ENCODE results near the gene CAMSAP2. TPM values are rescaled to one million over a fixed set of nuclear protein-coding genes. Genes with fewer than 3 reads are reported as not detected.
A peak's percentile ranks its signal among the peaks of the same experiment; 100 is the strongest.

CAMSAP2 gene
- total RNA-seq, 1 donor: 2.7 TPM

DNA sequence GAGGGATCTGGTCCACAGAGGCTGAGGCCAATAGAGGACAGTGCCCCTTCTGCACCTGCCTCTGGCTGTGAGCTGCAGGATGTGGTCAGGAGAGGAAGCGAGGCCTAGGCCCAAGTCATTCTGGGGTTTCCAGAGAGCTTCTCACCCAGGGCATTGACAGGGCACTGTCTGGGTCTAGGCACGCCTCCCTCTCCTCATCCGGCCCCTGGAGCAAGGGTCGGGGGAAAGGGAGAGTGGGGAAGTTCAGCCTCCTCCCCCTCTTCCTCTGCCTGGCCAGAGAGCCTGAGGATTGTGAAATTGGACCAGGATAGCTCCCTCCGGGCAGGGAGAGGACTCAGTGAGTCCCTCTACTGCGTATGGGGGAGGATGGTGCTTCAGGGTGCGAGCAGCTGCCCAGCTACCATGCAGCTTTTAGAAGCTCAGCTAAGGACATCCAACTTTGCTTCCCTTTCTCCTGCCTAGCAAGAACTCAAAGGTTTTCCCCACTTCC, 149.7 kb downstream of the CAMSAP2 start:
- Histone ChIP-seq H3K9me3 (ENCODE audit: low read depth, low read length) (no peaks in the 10 kb centered on the region), H3K27me3 (ENCODE audit: insufficient read depth, low read length) (peaks cover 18% of the 10 kb centered on the region), H3K4me3 (ENCODE audit: low read length) (no peak overlapping the region), H3K4me1 (ENCODE audit: insufficient read depth, low read length) (peaks cover 59% of the 10 kb centered on the region)

DNA sequence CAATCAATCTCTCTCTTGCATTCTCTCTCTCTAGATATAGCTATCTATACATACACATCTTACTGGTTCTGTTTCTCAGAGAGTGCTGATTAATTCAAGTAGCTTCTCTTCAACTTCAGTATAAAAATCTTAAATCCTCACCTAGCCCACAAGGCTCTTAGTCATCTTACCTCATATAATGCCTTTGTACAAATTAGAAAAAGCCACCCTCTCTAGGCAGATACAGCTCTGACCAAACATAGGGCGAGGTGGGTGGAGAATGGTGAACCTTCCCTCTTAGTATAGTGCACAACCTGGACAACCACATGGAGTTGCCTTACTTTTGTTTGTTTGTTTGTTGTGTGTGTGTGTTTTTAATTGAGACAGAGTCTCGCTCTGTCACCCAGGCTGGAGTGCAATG, 150.9 kb downstream of the CAMSAP2 start:
- Histone ChIP-seq H3K9me3 (ENCODE audit: low read depth, low read length) (no peaks in the 10 kb centered on the region), H3K27me3 (ENCODE audit: insufficient read depth, low read length) (peaks cover 18% of the 10 kb centered on the region), H3K4me1 (ENCODE audit: insufficient read depth, low read length) (peaks cover 59% of the 10 kb centered on the region), H3K4me3 (ENCODE audit: low read length) (no peak overlapping the region)

DNA sequence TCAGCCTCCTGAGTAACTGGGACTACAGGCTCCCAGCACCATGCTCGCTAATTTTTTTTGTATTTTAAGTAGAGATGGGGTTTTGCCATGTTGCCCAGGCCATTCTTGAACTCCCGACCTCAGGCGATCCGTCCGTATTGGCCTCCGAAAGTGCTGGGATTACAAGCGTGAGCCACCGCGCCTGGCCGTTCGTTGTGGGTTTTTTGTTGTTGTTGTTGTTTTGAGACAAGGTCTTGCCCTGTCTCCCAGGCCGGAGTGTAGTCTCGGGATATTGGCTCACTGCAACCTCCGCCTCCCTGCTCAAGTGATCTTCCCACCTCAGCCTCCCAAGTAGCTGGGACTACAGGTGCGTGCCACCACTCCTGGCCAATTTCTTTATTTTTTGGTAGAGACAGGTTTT, 151.3 kb downstream of the CAMSAP2 start:
- no peak overlapping the region for H3K4me3 ChIP-seq (ENCODE audit: low read length)
- no peaks in the 10 kb centered on the region for H3K9me3 ChIP-seq (ENCODE audit: low read depth, low read length)
- peaks cover 18% of the 10 kb centered on the region for H3K27me3 ChIP-seq (ENCODE audit: insufficient read depth, low read length)
- peaks cover 59% of the 10 kb centered on the region for H3K4me1 ChIP-seq (ENCODE audit: insufficient read depth, low read length)

DNA sequence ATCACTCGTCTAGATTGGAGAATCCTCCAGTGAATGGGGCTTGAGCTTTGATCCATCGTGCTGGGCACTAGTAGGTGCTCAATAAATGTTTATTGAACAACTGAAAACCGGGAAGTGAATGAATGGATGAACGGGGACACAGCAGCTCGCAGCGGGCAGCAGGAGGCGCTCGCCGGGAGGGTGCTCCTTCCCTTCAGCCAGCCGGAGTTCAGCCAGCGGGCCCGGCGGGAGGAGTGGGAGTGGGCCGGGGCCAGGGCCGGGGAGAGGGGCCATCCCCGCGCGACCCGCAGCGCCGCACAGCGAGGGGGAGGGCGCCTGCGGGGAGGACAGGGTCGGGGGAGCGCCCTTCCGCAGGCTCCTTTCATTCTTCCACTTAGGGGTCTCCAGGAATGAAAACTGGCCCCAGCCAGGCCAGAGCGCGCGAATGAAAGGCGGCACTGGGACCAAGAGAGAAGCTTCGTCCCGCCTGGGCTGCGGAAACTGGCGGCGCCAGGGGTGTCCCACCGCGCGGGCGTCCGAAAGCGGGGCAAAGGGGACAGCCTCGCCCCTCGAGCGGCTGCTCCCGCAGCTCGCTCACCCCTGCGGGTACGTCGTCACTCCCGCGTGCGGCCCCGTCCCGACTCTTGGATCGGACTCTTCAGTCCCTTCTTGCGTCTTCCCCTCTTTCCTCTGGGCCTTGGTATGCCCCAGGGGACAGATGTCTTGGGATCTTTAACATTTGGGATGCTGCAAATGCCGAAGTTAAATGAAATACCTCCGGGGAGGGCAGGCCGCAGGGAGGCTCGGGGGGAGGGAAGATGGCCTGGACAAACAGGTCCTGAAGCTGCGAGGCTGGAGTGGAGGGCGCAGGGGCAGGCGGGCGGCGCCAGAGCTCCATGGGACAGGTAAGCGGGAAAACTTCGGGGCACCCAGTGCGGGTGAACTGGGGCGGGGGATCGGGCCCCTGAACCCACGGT, 152.4 kb downstream of the CAMSAP2 start:
- peaks cover 18% of the 10 kb centered on the region for H3K27me3 ChIP-seq (ENCODE audit: insufficient read depth, low read length)
- peak overlapping the region; percentile 35 for H3K4me3 ChIP-seq (ENCODE audit: low read length)
- H3K9me3 ChIP-seq (ENCODE audit: low read depth, low read length): no peaks in the 10 kb centered on the region
- H3K4me1 ChIP-seq (ENCODE audit: insufficient read depth, low read length): peaks cover 59% of the 10 kb centered on the region

DNA sequence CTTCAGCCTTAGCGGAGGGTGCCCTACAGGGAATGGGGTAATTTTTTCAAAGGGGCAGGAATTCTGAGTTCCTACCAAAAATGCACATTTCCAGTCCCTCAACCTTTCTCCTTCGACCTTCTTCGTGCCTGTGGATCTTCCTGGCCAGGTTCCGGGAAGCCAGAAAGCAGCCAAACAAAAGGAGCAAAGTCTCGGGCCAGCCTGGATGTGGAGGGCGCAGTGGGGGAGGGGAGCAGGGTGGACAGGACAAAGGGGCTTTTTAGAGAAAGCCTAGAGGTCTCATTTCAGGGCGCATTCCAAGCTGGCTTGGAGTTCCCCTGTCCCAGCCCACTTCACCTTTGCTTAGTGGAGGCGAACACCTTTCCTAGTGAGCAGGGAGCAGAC, 153.1 kb downstream of the CAMSAP2 start:
- Histone ChIP-seq H3K4me3 (ENCODE audit: low read length) (no peak overlapping the region), H3K4me1 (ENCODE audit: insufficient read depth, low read length) (peaks cover 58% of the 10 kb centered on the region), H3K9me3 (ENCODE audit: low read depth, low read length) (no peaks in the 10 kb centered on the region), H3K27me3 (ENCODE audit: insufficient read depth, low read length) (peaks cover 18% of the 10 kb centered on the region)

DNA sequence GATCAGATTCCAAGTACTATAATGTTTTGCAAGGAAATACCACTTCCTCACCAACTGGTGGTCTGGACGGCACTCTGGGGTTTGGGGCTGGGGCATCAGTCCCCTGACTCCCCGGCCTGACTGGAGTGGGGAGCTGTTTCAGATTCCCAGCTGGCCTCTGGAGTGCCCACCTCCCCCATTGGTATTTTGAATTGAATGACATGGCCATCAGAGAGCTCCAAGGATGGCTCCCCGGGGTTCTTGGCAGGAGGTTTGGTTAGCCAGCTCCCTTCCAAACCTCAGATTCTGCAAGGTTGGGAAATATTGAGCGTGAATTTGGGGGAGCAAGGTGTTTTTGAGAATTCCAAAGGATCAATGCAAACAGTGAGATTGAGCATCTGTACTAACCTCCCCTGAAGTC, 153.9 kb downstream of the CAMSAP2 start:
- H3K4me1 ChIP-seq (ENCODE audit: insufficient read depth, low read length): peaks cover 50% of the 10 kb centered on the region
- H3K9me3 ChIP-seq (ENCODE audit: low read depth, low read length): no peaks in the 10 kb centered on the region
- peaks cover 18% of the 10 kb centered on the region for H3K27me3 ChIP-seq (ENCODE audit: insufficient read depth, low read length)
- no peak overlapping the region for H3K4me3 ChIP-seq (ENCODE audit: low read length)

DNA sequence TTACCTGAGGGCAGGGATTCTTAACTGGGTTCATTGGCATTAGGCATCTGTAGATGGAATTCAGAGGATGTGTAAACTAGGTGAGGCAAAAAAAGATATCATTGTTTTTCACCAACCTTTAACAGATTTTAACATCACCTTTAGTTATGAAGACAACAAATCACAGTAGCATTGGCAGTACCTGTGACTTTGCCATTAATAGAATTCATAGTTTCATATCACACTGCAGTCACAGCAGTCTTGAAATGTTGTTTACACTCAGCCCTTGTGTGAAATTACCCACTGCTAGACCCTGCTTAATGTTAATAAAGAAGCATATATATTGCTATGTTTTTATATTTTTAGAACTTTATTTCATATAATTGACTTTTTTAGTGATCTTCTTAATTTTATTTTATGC, 154.3 kb downstream of the CAMSAP2 start:
- Histone ChIP-seq H3K4me3 (ENCODE audit: low read length) (no peak overlapping the region), H3K9me3 (ENCODE audit: low read depth, low read length) (no peaks in the 10 kb centered on the region), H3K27me3 (ENCODE audit: insufficient read depth, low read length) (peaks cover 18% of the 10 kb centered on the region), H3K4me1 (ENCODE audit: insufficient read depth, low read length) (peaks cover 46% of the 10 kb centered on the region)

DNA sequence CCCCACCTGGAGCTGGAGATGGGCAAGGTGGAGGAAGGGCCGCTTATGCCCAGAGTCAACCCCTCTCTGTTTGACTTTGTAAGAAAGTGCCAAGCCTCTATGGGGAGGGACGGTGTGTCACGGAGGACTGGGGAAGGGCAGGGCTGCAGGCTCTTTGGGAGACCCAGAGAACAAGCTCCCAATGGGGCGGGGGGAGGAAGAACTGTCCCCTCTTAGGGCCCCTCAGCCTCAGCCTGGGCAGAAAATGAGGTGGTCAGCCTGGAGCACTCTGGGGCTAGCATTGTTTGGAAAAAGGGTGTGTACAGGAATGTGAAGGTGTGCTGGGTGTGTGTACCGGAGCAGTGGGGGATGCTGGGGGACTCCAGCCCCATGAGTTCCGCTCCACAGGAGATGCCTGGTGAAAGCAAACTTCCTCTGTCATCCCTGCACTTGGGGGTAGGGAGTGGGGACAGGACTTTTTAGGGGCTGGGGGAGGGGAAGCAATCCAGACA, 154.8 kb downstream of the CAMSAP2 start:
- H3K4me1 ChIP-seq (ENCODE audit: insufficient read depth, low read length): peaks cover 41% of the 10 kb centered on the region

DNA sequence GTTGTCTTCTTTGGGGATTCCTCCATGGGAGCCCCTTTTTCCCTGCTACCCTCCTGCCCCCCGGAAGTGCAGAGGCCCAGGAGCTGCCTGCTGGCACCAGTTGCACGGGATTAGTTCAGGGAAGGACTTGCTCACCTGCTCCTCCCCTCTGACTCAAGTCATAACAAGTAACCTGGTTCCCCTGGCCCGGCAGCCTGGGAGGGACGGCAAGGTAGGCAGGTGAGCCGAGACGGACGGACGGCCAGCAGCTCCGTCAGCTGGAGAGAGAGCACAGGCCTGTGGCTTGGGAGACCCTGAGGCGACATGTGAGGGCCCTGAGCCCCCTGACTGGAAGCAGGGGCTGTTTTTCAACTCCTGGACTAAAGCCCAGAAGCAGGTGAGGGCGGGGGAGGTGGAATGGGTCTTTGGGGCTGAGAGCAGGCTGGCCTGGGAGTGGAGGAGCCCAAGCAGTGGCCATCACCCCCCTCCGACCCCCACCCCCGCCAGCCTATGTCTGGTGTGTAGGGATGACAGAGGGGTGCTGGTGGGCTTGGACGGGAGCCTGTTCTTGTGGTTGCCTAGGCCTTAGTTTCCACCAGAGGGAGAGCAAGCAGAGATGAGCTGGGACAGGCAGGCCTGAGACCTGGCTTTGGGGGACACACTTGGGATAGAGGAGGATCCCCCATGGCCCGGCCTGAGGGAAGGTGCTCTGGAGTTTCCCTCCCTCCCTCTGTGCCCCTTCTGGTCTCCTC, 156.2 kb downstream of the CAMSAP2 start, which contains the start of gene INAVA:
TSS of gene INAVA (plus strand) at position 189 of the 731 bp plus-strand sequence. CDS start 3,501 bp downstream, outside the sequence.
- Histone ChIP-seq H3K4me3 (ENCODE audit: low read length) (no peak within 1 kb of the TSS), H3K4me1 (ENCODE audit: insufficient read depth, low read length) (peaks cover 27% of the 10 kb centered on the region), H3K27me3 (ENCODE audit: insufficient read depth, low read length) (peaks cover 18% of the 10 kb centered on the region), H3K9me3 (ENCODE audit: low read depth, low read length) (no peaks in the 10 kb centered on the region)

More for the DNA sequence above, 154.8 kb downstream of the CAMSAP2 start:
- Histone ChIP-seq H3K4me3 (ENCODE audit: low read length) (no peak overlapping the region), H3K9me3 (ENCODE audit: low read depth, low read length) (no peaks in the 10 kb centered on the region), H3K27me3 (ENCODE audit: insufficient read depth, low read length) (peaks cover 18% of the 10 kb centered on the region)

DNA sequence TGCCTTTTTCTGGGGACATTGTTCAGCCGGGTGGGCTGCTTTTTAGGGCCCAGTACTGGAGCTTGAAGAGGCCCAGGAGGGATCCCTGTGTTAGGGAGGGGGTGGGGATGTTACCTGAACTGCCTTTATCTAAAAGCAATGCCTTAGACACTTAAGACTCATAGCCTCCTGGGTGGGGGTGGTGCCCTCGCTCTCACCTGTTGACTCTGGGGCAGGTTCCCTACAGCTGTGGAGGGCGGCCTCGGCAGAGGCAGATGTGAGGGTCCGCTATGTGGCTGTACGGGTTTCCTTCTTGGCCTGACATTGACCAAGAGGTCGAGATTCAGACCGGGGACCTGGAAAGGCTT, 156.7 kb downstream of the CAMSAP2 start:
- Histone ChIP-seq H3K27me3 (ENCODE audit: insufficient read depth, low read length) (peaks cover 18% of the 10 kb centered on the region), H3K9me3 (ENCODE audit: low read depth, low read length) (no peaks in the 10 kb centered on the region), H3K4me1 (ENCODE audit: insufficient read depth, low read length) (peaks cover 22% of the 10 kb centered on the region), H3K4me3 (ENCODE audit: low read length) (no peak overlapping the region)

DNA sequence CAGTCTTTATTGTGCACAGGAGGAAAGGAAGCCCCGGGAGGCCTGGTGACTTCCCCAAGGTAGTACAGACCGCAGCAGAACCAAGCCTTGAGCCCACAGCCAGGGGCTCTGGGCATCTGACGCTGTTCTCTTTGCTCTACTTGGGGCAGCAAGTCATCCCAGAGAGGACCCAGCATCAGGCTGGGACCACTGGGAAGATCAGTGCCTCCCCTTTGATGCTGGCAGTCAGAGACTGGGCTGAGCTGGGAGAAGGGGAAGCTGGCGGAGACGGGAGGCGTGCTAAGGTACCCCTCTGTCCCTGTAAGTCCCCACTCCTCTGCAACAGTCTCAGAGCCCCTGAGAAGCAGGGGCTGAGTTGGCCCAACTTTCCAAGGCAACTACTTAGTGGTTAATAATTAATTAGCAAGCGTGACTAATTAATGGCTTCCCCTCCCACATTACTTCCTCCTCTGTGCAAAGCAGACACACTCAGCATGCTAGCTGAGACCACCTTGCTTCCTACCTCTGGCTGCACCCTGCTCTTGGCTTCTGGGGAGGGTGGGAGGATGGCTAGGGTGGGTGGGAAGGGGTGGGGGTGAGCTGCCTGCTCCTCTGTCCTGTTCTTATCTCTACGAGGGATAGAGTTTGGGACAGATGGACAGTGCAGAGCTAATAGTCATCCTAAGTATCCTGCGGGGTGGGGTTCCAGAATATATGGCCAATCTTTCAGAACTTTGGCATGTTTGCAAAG, 157.3 kb downstream of the CAMSAP2 start:
- H3K4me3 ChIP-seq (ENCODE audit: low read length): no peak overlapping the region
- H3K9me3 ChIP-seq (ENCODE audit: low read depth, low read length): no peaks in the 10 kb centered on the region
- peaks cover 16% of the 10 kb centered on the region for H3K4me1 ChIP-seq (ENCODE audit: insufficient read depth, low read length)
- H3K27me3 ChIP-seq (ENCODE audit: insufficient read depth, low read length): peaks cover 18% of the 10 kb centered on the region

DNA sequence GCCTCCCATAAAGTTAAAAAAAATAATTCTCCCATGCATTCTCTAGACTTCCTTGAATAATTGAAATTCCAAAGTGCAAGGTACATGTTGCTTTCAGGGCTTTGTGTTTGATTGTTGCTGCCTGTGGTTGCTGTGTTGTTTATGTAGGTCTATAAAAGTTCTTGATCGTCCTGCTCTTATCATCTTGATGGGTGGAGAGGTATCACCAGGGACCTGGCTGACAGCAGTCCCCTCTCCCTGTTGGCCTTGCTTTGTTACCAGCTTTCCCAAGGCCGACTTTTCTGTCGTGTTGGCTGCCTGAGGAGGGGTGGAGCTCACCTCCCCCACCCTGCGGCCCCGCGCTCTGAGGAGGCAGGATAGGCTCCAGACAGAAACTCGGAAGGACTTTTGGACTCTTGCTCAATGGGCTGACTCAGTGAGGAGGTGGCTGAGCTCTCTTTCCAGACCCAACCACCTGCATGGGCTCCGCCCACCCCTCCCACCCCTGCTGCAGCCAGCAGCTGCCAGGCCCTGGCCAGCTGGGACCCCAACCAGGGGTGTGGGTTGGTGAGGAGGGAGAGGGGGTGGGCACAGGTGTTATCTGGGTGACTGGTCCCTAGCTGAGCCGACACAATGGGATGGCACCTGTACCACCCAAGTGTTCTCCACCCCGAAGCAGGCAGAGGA, 158.0 kb downstream of the CAMSAP2 start:
- H3K4me3 ChIP-seq (ENCODE audit: low read length): no peak overlapping the region
- peaks cover 14% of the 10 kb centered on the region for H3K27me3 ChIP-seq (ENCODE audit: insufficient read depth, low read length)
- no peaks in the 10 kb centered on the region for H3K9me3 ChIP-seq (ENCODE audit: low read depth, low read length)
- H3K4me1 ChIP-seq (ENCODE audit: insufficient read depth, low read length): peaks cover 9% of the 10 kb centered on the region

DNA sequence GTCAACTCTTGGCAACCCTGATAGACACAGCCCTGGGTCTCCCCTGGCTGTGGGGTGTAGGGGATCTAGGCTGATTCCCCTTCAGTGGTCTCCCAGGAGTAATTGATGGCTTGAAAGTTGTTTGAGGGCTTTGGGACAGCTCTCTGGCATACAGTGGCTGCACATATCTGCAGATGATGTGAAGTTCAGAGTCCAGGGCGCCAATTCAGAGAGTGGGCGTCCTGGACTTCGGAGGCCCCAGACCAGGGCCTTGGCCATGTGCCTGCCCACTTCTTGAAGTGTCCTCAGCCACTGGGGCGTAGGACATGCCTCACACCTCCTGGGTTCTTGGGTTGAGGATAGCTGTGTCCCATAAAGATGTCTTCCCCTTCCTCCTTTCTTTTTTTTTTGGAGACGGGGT, 158.6 kb downstream of the CAMSAP2 start:
- Histone ChIP-seq H3K27me3 (ENCODE audit: insufficient read depth, low read length) (peaks cover 8% of the 10 kb centered on the region), H3K4me3 (ENCODE audit: low read length) (no peak overlapping the region), H3K4me1 (ENCODE audit: insufficient read depth, low read length) (peaks cover 3% of the 10 kb centered on the region), H3K9me3 (ENCODE audit: low read depth, low read length) (no peaks in the 10 kb centered on the region)

DNA sequence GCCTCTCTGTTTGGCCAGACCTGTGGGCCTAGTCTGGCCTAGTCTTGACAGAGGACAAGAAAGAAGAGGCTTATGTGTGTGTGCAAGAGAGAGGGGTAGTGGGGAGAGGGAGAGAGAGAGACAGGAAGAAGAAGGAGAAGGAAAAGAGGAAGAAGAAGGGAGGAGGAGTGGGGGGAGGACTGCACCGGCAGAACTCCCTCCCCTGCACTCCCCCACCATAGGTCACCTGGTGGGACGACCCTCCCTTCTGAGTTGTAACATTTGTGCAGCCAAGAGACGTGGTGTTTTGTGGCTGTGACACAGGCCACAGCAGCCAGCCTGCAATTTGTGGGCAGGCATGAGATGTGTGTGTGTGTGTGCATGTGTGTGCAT, 160.3 kb downstream of the CAMSAP2 start:
- no peaks in the 10 kb centered on the region for H3K9me3 ChIP-seq (ENCODE audit: low read depth, low read length)
- no peak overlapping the region for H3K4me3 ChIP-seq (ENCODE audit: low read length)
- H3K4me1 ChIP-seq (ENCODE audit: insufficient read depth, low read length): no peaks in the 10 kb centered on the region
- H3K27me3 ChIP-seq (ENCODE audit: insufficient read depth, low read length): no peaks in the 10 kb centered on the region

All from mononuclear cell (primary cell).